Measurements from ENCODE around the gene SMIM32. TPM values are rescaled to one million over a fixed set of nuclear protein-coding genes. Genes with fewer than 3 reads are reported as not detected.

The SMIM32 gene
- total RNA-seq, 1 donor from 2014 or later = 0.79 TPM

GRCh38 chr5:136208916-136209315 is 16.0 kb upstream of the SMIM32 start:
- H3K9me3 Mint-ChIP-seq (ENCODE audit: low read depth) = peaks cover 5% of the 10 kb centered on the region
- no peak for TF ChIP-seq CTCF (IDR thresholded peaks at IDR 0.05; ENCODE audit: unreplicated experiment)
- DNase-seq (ENCODE audit: low spot score, unreplicated experiment) = no peak
- H3K27ac Mint-ChIP-seq = no peak overlapping the region
- H3K36me3 Mint-ChIP-seq (ENCODE audit: insufficient read depth) = peaks cover 4% of the 10 kb centered on the region
- peaks cover 18% of the 10 kb centered on the region for H3K27me3 Mint-ChIP-seq
- H3K4me1 Mint-ChIP-seq (ENCODE audit: low read depth) = no peaks in the 10 kb centered on the region
- no peak overlapping the region for H3K4me3 Mint-ChIP-seq (ENCODE audit: low read depth)

GRCh38 chr5:136207631-136208030 is 14.7 kb upstream of the SMIM32 start:
- Mint-ChIP-seq H3K27ac (no peak overlapping the region), H3K36me3 (ENCODE audit: insufficient read depth) (peaks cover 4% of the 10 kb centered on the region), H3K27me3 (peaks cover 18% of the 10 kb centered on the region), H3K4me1 (ENCODE audit: low read depth) (peaks cover 3% of the 10 kb centered on the region), H3K9me3 (ENCODE audit: low read depth) (peaks cover 5% of the 10 kb centered on the region), H3K4me3 (ENCODE audit: low read depth) (no peak overlapping the region)
- DNase-seq (ENCODE audit: low spot score, unreplicated experiment) = no peak
- TF ChIP-seq CTCF (IDR thresholded peaks at IDR 0.05; ENCODE audit: unreplicated experiment) = no peak

- Mint-ChIP-seq H3K4me3 (ENCODE audit: low read depth) (no peak overlapping the region), H3K4me1 (ENCODE audit: low read depth) (peaks cover 5% of the 10 kb centered on the region), H3K27me3 (peaks cover 25% of the 10 kb centered on the region), H3K9me3 (ENCODE audit: low read depth) (peaks cover 5% of the 10 kb centered on the region), H3K36me3 (ENCODE audit: insufficient read depth) (peaks cover 4% of the 10 kb centered on the region), H3K27ac (no peak overlapping the region)
- DNase-seq (ENCODE audit: low spot score, unreplicated experiment) = no peak
- no peak for TF ChIP-seq CTCF (IDR thresholded peaks at IDR 0.05; ENCODE audit: unreplicated experiment)
Observed at GRCh38 chr5:136206361-136206760, 13.4 kb upstream of the SMIM32 start.

GRCh38 chr5:136205941-136206340 is 13.0 kb upstream of the SMIM32 start:
- Mint-ChIP-seq H3K27me3 (peaks cover 27% of the 10 kb centered on the region), H3K4me1 (ENCODE audit: low read depth) (peaks cover 5% of the 10 kb centered on the region)
- TF ChIP-seq CTCF (IDR thresholded peaks at IDR 0.05; ENCODE audit: unreplicated experiment) = no peak

GRCh38 chr5:136205061-136205702 is 12.2 kb upstream of the SMIM32 start:
- TF ChIP-seq CTCF (IDR thresholded peaks at IDR 0.05; ENCODE audit: unreplicated experiment) = no peak
- H3K27ac Mint-ChIP-seq = no peak overlapping the region
- DNase-seq (ENCODE audit: low spot score, unreplicated experiment) = no peak
- peaks cover 32% of the 10 kb centered on the region for H3K27me3 Mint-ChIP-seq
- H3K4me3 Mint-ChIP-seq (ENCODE audit: low read depth) = no peak overlapping the region
- H3K9me3 Mint-ChIP-seq (ENCODE audit: low read depth) = peaks cover 5% of the 10 kb centered on the region
- H3K4me1 Mint-ChIP-seq (ENCODE audit: low read depth) = peaks cover 5% of the 10 kb centered on the region
- peaks cover 4% of the 10 kb centered on the region for H3K36me3 Mint-ChIP-seq (ENCODE audit: insufficient read depth)

More at GRCh38 chr5:136205941-136206340, 13.0 kb upstream of the SMIM32 start:
- Mint-ChIP-seq H3K4me3 (ENCODE audit: low read depth) (no peak overlapping the region), H3K36me3 (ENCODE audit: insufficient read depth) (peaks cover 4% of the 10 kb centered on the region), H3K9me3 (ENCODE audit: low read depth) (peaks cover 5% of the 10 kb centered on the region), H3K27ac (no peak overlapping the region)
- no peak for DNase-seq (ENCODE audit: low spot score, unreplicated experiment)

Measured in progenitor cell of endocrine pancreas (in vitro differentiated cells).